Measurements from ENCODE around the gene AGO4.

- TF ChIP-seq CTCF (conservative IDR thresholded peaks at IDR 0.05 in 1 of 2, IDR thresholded peaks at IDR 0.05 in 1 of 2; ENCODE audit: extremely low read depth in 1 of 2, insufficient read depth in 1 of 2, low read depth in 1 of 2, low read length in 2 of 2), result no peak
- no peak for TF ChIP-seq EZH2 (IDR thresholded peaks at IDR 0.05; ENCODE audit: borderline replicate concordance, low read length)
Observed at GRCh38 chr1:35901235-35901634, 93.4 kb downstream of the AGO4 start.

Measured in mammary epithelial cell (primary cell).